Glutamatergic neuron (in vitro differentiated cells): Measurements from ENCODE around the gene DKK3. TPM values are rescaled to one million over a fixed set of nuclear protein-coding genes. Genes with fewer than 3 reads are reported as not detected.
"Not testable (repeated sequence)": the region's sequence is repeated elsewhere in the genome, so short reads cannot be mapped to it uniquely, and the experiment has no call there.

Source experiments
- DNase-seq: peaks from one replicate; pipeline ENCODE4 v3.0.0; 2022
- H3K27ac Mint-ChIP-seq: one replicate; pipeline ENCODE4 v1.8.0; 2020; ENCODE audit warnings: mild to moderate bottlenecking, mixed read lengths, inconsistent platforms; ENCODE audit not compliant: unreplicated experiment
- H3K27me3 Mint-ChIP-seq: one replicate; pipeline ENCODE4 v1.8.0; 2020; ENCODE audit warnings: mild to moderate bottlenecking, moderate library complexity, mixed read lengths, inconsistent platforms; ENCODE audit not compliant: unreplicated experiment
- H3K36me3 Mint-ChIP-seq: one replicate; pipeline ENCODE4 v1.8.0; 2020; ENCODE audit warnings: mild to moderate bottlenecking, mixed read lengths, inconsistent platforms; ENCODE audit not compliant: unreplicated experiment
- H3K4me1 Mint-ChIP-seq: one replicate; pipeline ENCODE4 v1.8.0; 2020; ENCODE audit warnings: mild to moderate bottlenecking, low read depth, mixed read lengths, inconsistent platforms; ENCODE audit not compliant: unreplicated experiment
- H3K4me3 Mint-ChIP-seq: one replicate; pipeline ENCODE4 v1.8.0; 2020; ENCODE audit warnings: mild to moderate bottlenecking, mixed read lengths, inconsistent platforms; ENCODE audit not compliant: unreplicated experiment
- H3K9me3 Mint-ChIP-seq: one replicate; pipeline ENCODE4 v1.8.0; 2020; ENCODE audit warnings: mild to moderate bottlenecking, moderate library complexity, mixed read lengths, inconsistent platforms; ENCODE audit not compliant: unreplicated experiment
- CTCF ChIP-seq: fragments of 200-600 bp; sonication (generic); IDR thresholded peaks from one replicate; pipeline ENCODE4 v1.5.0; 2021; ENCODE audit not compliant: partially characterized antibody, unreplicated experiment
- total RNA-seq: library from RNA; stranded (reverse); fragmentation: NEBNext Ultra II Directional; extraction: Animal tissue kit (Norgen Biotek cat#: 25700); gene quantifications from one replicate; pipeline ENCODE4 v1.2.1, GENCODE V29; 2021; ENCODE audit not compliant: unreplicated experiment

Gene DKK3
- total RNA-seq, 1 donor from 2014 or later, result 131 TPM

GRCh38 chr11:12042215-12042676, 33.8 kb upstream of the DKK3 start:
- Mint-ChIP-seq H3K36me3 (peaks cover 11% of the 10 kb centered on the region), H3K9me3 (peaks cover 1% of the 10 kb centered on the region), H3K27me3 (peaks cover 4% of the 10 kb centered on the region), H3K4me3 (no peak overlapping the region), H3K27ac (no peak overlapping the region), H3K4me1 (peaks cover 8% of the 10 kb centered on the region)
- no peak for TF ChIP-seq CTCF
- DNase-seq, result no peak

GRCh38 chr11:12040719-12041118, 32.3 kb upstream of the DKK3 start:
- H3K36me3 Mint-ChIP-seq, result peaks cover 11% of the 10 kb centered on the region
- not testable (repeated sequence) for H3K9me3 Mint-ChIP-seq, H3K4me1 Mint-ChIP-seq, H3K27me3 Mint-ChIP-seq, H3K4me3 Mint-ChIP-seq, H3K27ac Mint-ChIP-seq, DNase-seq

GRCh38 chr11:12032968-12033367, 24.5 kb upstream of the DKK3 start:
- H3K4me3 Mint-ChIP-seq, result no peak overlapping the region
- no peak overlapping the region for H3K27ac Mint-ChIP-seq
- no peak for TF ChIP-seq CTCF
- no peaks in the 10 kb centered on the region for H3K36me3 Mint-ChIP-seq
- no peaks in the 10 kb centered on the region for H3K4me1 Mint-ChIP-seq
- H3K9me3 Mint-ChIP-seq, result peaks cover 2% of the 10 kb centered on the region
- no peaks in the 10 kb centered on the region for H3K27me3 Mint-ChIP-seq
- DNase-seq, result no peak

GRCh38 chr11:12031856-12032544, 23.6 kb upstream of the DKK3 start:
- DNase-seq, result no peak
- H3K4me1 Mint-ChIP-seq, result no peaks in the 10 kb centered on the region
- peaks cover 3% of the 10 kb centered on the region for H3K9me3 Mint-ChIP-seq
- H3K27me3 Mint-ChIP-seq, result no peaks in the 10 kb centered on the region
- H3K36me3 Mint-ChIP-seq, result no peaks in the 10 kb centered on the region
- no peak for TF ChIP-seq CTCF
- no peak overlapping the region for H3K27ac Mint-ChIP-seq
- no peak overlapping the region for H3K4me3 Mint-ChIP-seq

- no peak for TF ChIP-seq CTCF
- Mint-ChIP-seq H3K27me3 (no peaks in the 10 kb centered on the region), H3K27ac (no peak overlapping the region), H3K9me3 (peaks cover 3% of the 10 kb centered on the region), H3K4me3 (no peak overlapping the region), H3K4me1 (no peaks in the 10 kb centered on the region), H3K36me3 (no peaks in the 10 kb centered on the region)
- DNase-seq, result no peak
These were observed 21.4 kb upstream of the DKK3 start for GRCh38 chr11:12029738-12030363.
